ENCODE measurements around the gene SFTA2.

The SFTA2 gene

GRCh38 chr6:30894381-30894780, 37.6 kb downstream of the SFTA2 start:
- TF ChIP-seq, protein P1, sequence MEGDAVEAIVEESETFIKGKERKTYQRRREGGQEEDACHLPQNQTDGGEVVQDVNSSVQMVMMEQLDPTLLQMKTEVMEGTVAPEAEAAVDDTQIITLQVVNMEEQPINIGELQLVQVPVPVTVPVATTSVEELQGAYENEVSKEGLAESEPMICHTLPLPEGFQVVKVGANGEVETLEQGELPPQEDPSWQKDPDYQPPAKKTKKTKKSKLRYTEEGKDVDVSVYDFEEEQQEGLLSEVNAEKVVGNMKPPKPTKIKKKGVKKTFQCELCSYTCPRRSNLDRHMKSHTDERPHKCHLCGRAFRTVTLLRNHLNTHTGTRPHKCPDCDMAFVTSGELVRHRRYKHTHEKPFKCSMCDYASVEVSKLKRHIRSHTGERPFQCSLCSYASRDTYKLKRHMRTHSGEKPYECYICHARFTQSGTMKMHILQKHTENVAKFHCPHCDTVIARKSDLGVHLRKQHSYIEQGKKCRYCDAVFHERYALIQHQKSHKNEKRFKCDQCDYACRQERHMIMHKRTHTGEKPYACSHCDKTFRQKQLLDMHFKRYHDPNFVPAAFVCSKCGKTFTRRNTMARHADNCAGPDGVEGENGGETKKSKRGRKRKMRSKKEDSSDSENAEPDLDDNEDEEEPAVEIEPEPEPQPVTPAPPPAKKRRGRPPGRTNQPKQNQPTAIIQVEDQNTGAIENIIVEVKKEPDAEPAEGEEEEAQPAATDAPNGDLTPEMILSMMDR (IDR thresholded peaks at IDR 0.05; ENCODE audit: borderline replicate concordance, insufficient read depth, low read depth, low read length): no peak
- H3K4me3 ChIP-seq (ENCODE audit: low read depth, low read length): no peak overlapping the region

DNA sequence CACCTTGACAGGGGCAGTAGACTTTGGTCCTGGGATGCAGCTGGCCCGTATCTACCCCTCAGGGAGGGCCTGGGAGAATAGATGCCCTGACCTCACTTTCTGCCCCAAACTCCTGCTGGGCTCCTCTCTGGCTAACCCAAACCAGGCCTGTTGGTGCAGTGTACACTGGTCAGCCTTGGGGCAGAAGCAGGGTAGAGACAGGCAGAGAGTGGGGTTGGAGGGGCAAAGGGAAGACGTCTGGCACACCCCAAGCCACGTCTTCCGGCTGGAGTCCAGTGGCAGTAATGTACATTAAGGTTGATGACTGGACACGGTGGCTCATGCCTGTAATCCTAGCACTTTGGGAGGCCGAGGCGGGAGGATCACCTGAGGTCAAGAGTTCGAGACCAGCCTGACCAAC, 38.3 kb downstream of the SFTA2 start:
- no peak overlapping the region for H3K4me3 ChIP-seq (ENCODE audit: low read depth, low read length)
- TF ChIP-seq, protein P1 (IDR thresholded peaks at IDR 0.05; ENCODE audit: borderline replicate concordance, insufficient read depth, low read depth, low read length): no peak

DNA sequence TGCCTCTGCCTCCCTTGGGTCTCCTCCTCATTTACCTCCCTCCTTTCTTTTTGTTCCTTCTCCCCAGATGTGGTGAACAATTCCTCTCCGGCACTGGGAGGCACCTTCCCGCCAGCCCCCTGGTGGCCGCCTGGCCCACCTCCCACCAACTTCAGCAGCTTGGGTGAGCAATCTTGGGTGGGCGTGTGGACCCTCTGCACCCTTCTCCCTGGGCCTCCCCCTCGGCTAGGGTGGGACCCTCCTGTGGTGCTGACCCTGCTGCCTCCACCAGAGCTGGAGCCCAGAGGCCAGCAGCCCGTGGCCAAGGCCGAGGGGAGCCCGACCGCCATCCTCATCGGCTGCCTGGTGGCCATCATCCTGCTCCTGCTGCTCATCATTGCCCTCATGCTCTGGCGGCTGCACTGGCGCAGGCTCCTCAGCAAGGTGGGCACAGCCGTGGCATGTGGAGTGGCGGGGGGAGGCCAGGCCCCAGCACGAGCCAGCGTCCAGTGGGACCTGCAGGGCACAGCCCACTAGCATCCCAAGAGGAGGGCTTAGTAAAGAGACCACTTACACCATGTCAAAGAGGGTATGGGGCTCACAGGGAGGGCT, 38.9 kb downstream of the SFTA2 start:
- TF ChIP-seq, protein P1 (IDR thresholded peaks at IDR 0.05; ENCODE audit: borderline replicate concordance, insufficient read depth, low read depth, low read length): no peak
- H3K4me3 ChIP-seq (ENCODE audit: low read depth, low read length): no peak overlapping the region

DNA sequence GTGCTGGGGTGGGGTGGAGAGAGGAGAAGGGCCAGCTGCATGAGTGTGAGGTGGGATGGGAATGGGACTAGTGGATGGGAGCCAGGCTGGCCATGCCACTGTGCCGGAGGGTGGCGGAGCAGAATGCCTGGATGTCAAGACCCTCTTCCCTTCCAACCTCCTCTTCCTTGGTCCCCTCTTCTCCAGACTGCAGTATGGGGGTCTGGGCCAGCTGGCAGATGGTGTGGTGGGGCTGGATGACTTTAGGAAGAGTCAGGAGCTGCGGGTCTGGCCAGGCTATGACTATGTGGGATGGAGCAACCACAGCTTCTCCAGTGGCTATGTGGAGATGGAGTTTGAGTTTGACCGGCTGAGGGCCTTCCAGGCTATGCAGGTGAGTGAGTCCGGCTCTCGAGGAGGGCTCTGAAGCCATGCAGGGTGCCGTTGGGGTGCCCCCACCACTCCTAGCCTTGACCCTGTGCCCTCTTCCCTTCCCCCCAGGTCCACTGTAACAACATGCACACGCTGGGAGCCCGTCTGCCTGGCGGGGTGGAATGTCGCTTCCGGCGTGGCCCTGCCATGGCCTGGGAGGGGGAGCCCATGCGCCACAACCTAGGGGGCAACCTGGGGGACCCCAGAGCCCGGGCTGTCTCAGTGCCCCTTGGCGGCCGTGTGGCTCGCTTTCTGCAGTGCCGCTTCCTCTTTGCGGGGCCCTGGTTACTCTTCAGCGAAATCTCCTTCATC, 40.0 kb downstream of the SFTA2 start:
- TF ChIP-seq, protein P1 (IDR thresholded peaks at IDR 0.05; ENCODE audit: borderline replicate concordance, insufficient read depth, low read depth, low read length): no peak

GRCh38 chr6:30891450-30891723, 40.6 kb downstream of the SFTA2 start:
- TF ChIP-seq, protein P1 (IDR thresholded peaks at IDR 0.05; ENCODE audit: borderline replicate concordance, insufficient read depth, low read depth, low read length): no peak

More for the DNA sequence above, 40.0 kb downstream of the SFTA2 start:
- no peak overlapping the region for H3K4me3 ChIP-seq (ENCODE audit: low read depth, low read length)

GRCh38 chr6:30890646-30891449, 41.1 kb downstream of the SFTA2 start:
- TF ChIP-seq, protein P1 (IDR thresholded peaks at IDR 0.05; ENCODE audit: borderline replicate concordance, insufficient read depth, low read depth, low read length): no peak
- no peak overlapping the region for H3K4me3 ChIP-seq (ENCODE audit: low read depth, low read length)

More at GRCh38 chr6:30891450-30891723, 40.6 kb downstream of the SFTA2 start:
- no peak overlapping the region for H3K4me3 ChIP-seq (ENCODE audit: low read depth, low read length)
